Stimulated activated CD4-positive, alpha-beta T cell treated with anti-CD3 and anti-CD28 coated beads, Interleukin-12 subunit alpha, Interleukin-12 subunit beta, amount 100 ng/mL, for 48 hours (primary cell): ENCODE data around the gene SOSTDC1.
"Not testable (repeated sequence)": the region's sequence is repeated elsewhere in the genome, so short reads cannot be mapped to it uniquely, and the experiment has no call there.

Experiments used
- DNase-seq, 3 donors: peaks; one replicate each; pipeline ENCODE4 v3.0.0-alpha.2; 2020; ENCODE audit warnings: low read depth in 2 of 3, low spot score in 1 of 3

SOSTDC1 gene

GRCh38 chr7:16465469-16466361, at the start of gene SOSTDC1:
SOSTDC1 (minus strand) TSS chr7:16465738; CDS start chr7:16465668, 70 bp downstream.
- DNase-seq: no peak

- no peak for DNase-seq
These were observed 49.2 kb upstream of the SOSTDC1 start for GRCh38 chr7:16514729-16515128.

DNA sequence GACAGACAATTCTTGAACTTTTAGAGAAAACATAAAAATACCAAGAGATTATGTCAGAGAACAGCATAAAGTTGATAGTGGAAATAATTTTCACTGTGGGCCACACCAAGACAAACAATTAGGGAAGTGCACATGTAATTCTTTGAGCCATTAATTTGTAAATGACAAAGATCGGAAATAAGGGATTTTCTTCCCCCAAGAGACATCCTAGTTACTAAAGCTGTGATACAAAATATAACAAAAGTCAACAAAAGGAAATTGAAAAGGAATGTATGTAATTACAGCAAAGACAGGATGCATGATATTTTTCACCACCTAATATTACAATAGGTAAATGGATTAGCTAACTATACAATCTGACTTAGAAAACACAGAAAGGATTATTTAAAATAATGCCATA, 48.7 kb upstream of the SOSTDC1 start:
- DNase-seq: no peak

- DNase-seq: no peak
These were observed 46.6 kb upstream of the SOSTDC1 start for GRCh38 chr7:16512097-16512496.

DNA sequence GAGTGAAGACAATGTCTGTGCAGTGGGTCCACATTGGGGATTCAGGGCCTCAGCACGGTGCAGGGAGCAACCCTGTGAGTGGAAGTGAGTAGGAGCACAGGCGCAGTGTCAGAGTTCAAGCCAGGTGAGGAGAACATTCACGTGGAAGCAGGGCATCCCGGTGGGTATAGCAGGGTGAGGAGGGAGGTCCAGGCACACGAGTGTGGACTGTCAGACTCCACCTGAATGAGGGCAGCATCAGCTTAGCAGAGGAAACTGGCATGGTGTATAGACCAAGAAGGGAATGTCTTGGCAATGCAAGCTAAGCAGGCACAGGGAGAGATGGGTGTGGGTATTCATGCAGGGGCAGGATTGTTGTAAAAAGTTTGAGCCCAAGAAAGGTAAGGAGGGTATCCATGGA, 45.8 kb upstream of the SOSTDC1 start:
- no peak for DNase-seq

GRCh38 chr7:16509829-16510228, 44.3 kb upstream of the SOSTDC1 start:
- DNase-seq: no peak

GRCh38 chr7:16506422-16506821, 40.9 kb upstream of the SOSTDC1 start:
- DNase-seq: not testable (repeated sequence)

GRCh38 chr7:16504019-16504418, 38.5 kb upstream of the SOSTDC1 start:
- DNase-seq: no peak

DNA sequence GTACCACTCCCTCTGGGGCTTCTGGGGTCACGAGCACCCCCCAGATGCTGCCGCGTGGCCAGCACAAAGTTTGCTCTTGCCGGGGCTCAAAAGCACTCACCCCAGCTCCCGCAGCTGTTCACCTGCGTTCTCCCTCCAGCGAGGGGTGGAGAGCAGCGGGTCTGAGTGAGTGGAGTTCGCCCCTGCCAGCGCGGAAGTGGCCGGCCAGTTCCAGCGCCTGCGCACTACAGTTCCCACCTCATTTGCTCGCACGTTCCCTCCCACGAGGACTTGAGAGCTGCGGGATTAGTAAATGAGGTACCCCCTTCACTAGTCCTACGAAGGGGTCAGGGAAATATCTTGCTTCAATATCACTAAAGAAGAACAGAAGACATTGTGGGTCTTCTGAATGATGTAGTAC, 36.8 kb upstream of the SOSTDC1 start:
- DNase-seq: no peak

DNA sequence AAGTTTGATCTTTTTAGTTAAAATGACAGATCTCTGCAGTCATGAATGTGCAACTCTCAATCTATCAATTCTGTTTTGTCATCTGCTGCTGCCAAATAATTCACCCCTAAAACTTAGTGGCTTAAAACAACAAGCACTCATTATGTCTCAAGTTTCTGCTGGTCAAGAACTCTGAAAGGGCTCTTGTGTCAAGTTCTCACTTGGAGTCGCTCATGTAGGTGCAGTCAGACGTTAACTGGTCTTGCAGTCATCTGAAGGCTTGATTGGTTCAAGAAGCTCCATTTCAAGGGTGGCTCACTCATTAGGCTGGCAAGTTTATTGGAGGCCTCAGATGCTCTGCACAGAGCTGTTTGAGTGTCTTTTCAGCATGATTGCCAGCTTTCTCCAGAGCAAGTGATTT, 32.6 kb upstream of the SOSTDC1 start:
- no peak for DNase-seq

- no peak for DNase-seq
These were observed 29.6 kb upstream of the SOSTDC1 start for GRCh38 chr7:16494955-16495719.

GRCh38 chr7:16494551-16494950, 29.0 kb upstream of the SOSTDC1 start:
- DNase-seq: no peak

DNA sequence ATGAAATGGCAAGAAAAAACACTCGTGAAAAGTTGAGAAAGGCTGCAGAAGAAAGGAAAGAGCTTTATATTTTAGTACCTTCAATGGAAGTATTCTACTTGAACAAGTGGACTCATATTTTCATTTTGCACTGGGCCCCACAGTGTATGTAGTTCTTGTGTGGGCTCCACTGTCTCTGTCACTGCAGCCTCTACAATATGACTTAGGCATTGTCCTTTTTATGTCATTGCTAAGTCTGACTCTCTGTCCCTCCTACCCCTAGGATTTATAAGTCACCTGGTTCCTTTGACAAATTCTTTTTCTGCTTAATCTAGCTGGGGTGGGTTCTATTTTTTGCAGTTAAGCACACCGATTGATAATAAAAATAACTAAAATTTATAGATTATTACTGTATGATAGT, 27.7 kb upstream of the SOSTDC1 start:
- DNase-seq: no peak

DNA sequence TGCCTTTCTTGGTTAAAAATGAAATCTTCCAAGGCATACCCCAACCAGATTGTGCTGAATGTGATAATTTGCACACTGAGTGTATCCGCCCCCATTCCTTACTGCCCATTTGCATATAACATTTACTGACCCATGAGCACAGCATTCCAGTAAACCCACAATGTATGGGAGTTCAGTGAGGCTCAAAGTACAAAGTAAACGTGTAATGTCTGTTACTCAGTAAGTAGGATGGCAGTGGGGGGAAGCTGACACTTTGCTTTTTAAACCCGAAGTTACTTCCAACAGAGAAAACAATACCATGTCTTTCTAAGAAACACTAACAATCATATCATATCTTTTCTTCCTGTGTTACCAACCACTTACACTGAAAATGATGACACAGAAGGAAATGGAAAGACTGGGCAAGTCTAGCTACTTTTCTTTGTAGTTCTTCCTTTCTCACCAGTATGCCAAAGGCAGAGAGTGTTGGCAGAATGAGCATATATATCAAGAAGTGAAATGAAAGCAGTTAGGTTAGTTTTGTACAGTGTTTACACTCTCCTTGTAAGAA, 27.1 kb upstream of the SOSTDC1 start:
- DNase-seq: no peak

GRCh38 chr7:16491148-16491547, 25.6 kb upstream of the SOSTDC1 start:
- DNase-seq: no peak

GRCh38 chr7:16484453-16485158, 19.1 kb upstream of the SOSTDC1 start:
- DNase-seq: no peak

GRCh38 chr7:16479591-16479990, 14.1 kb upstream of the SOSTDC1 start:
- DNase-seq: no peak

DNA sequence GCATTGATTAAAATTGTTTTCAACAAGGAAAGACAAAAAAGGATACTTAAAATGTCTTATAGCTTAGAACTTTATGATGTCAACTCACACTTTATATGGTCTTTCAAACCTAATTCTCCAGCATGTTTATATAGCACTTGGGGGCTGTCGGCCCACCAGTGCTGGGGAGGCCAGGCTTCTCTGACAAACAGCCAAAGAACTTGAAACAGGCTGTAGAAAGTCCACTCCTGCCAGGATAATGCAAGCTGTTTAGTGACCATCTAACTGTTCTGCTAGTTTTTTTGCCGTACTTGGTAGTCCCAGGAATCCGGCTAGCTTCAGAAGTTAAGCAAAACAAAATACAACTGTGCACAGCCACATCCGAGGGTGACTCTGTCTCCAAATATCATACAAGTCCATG, 13.6 kb upstream of the SOSTDC1 start:
- no peak for DNase-seq

- no peak for DNase-seq
These were observed 6.4 kb upstream of the SOSTDC1 start for GRCh38 chr7:16471933-16472332.

GRCh38 chr7:16463949-16464715, 1.4 kb downstream of the SOSTDC1 start:
- DNase-seq: no peak

DNA sequence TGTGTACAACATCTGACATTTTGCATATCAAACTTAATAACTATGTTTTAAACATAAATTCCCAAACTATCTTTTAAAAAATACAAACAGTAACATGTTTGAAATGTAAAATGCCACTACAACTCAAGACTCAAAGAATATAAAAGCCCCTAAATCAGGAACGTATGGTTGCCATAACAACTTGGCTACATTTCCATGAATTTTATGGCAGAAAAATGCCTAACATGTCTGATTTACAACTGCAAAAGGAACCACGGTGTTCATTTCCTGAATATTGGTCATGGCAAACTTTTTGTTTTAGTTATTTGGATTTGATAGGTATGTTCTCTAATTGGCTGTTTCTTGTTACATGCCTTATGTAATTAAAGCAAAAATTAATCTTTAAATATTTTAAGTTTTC, 2.0 kb downstream of the SOSTDC1 start:
- DNase-seq: no peak
